ENCODE measurements around the gene FRMD8.

Gene FRMD8

GRCh38 chr11:65425105-65425970 lies 38.9 kb downstream of the FRMD8 start:
- no peak for TF ChIP-seq CTCF (conservative IDR thresholded peaks at IDR 0.05; ENCODE audit: control insufficient read depth, insufficient read depth, low read depth, low read length)
- peak overlapping the region; percentile 98 for H3K4me3 ChIP-seq (ENCODE audit: control insufficient read depth, low read depth, low read length)
- DNase-seq (ENCODE audit: low read depth) = peak; percentile 76

- peak; percentile 84 for DNase-seq (ENCODE audit: low read depth)
- TF ChIP-seq CTCF (conservative IDR thresholded peaks at IDR 0.05; ENCODE audit: control insufficient read depth, insufficient read depth, low read depth, low read length) = no peak
- peak overlapping the region; percentile 98 for H3K4me3 ChIP-seq (ENCODE audit: control insufficient read depth, low read depth, low read length)
Measured at GRCh38 chr11:65425971-65426838, 39.8 kb downstream of the FRMD8 start.

- TF ChIP-seq CTCF (conservative IDR thresholded peaks at IDR 0.05; ENCODE audit: control insufficient read depth, insufficient read depth, low read depth, low read length) = no peak
- peak overlapping the region; percentile 98 for H3K4me3 ChIP-seq (ENCODE audit: control insufficient read depth, low read depth, low read length)
- peak; percentile 86 for DNase-seq (ENCODE audit: low read depth)
Measured at GRCh38 chr11:65426839-65427690, 40.6 kb downstream of the FRMD8 start.

- no peak for TF ChIP-seq CTCF (conservative IDR thresholded peaks at IDR 0.05; ENCODE audit: control insufficient read depth, insufficient read depth, low read depth, low read length)
- peak overlapping the region; percentile 98 for H3K4me3 ChIP-seq (ENCODE audit: control insufficient read depth, low read depth, low read length)
- peak; percentile 88 for DNase-seq (ENCODE audit: low read depth)
Measured at GRCh38 chr11:65427691-65428577, 41.5 kb downstream of the FRMD8 start.

- no peak for TF ChIP-seq CTCF (conservative IDR thresholded peaks at IDR 0.05; ENCODE audit: control insufficient read depth, insufficient read depth, low read depth, low read length)
- peak overlapping the region; percentile 28 for H3K4me3 ChIP-seq (ENCODE audit: control insufficient read depth, low read depth, low read length)
- DNase-seq (ENCODE audit: low read depth) = no peak
Measured at GRCh38 chr11:65428578-65429067, 42.2 kb downstream of the FRMD8 start.
